Astrocyte (in vitro differentiated cells and primary cell): Measurements from ENCODE around the gene FANCD2. TPM values are rescaled to one million over a fixed set of nuclear protein-coding genes. Genes with fewer than 3 reads are reported as not detected.

Source experiments
- DNase-seq: peaks from one replicate; pipeline ENCODE4 v3.0.0-alpha.2; 2010; ENCODE audit warnings: low read depth
- FAIRE-seq: peaks from 2 replicates; lab custom pipeline; 2011; peaks lifted over from hg19 to GRCh38; lab: Jason Lieb, UNC
- H2AFZ ChIP-seq: 2 replicates; pipeline ENCODE4 v1.6.0; 2012; ENCODE audit warnings: low read depth, low read length, inconsistent platforms
- H3K27ac ChIP-seq: 2 replicates; pipeline ENCODE4 v1.5.1; 2011; ENCODE audit warnings: low read depth, low read length, inconsistent platforms
- H3K27me3 ChIP-seq: 2 replicates; pipeline ENCODE4 v1.6.0; 2011; ENCODE audit warnings: low read length, inconsistent platforms; ENCODE audit not compliant: insufficient read depth
- H3K36me3 ChIP-seq: 2 replicates; pipeline ENCODE4 v1.5.1; 2011; ENCODE audit warnings: low read length, inconsistent platforms; ENCODE audit not compliant: insufficient read depth
- H3K4me1 ChIP-seq: 2 replicates; pipeline ENCODE4 v1.5.1; 2011; ENCODE audit warnings: low read length, inconsistent platforms; ENCODE audit not compliant: insufficient read depth
- H3K4me2 ChIP-seq: 2 replicates; pipeline ENCODE4 v1.6.0; 2012; ENCODE audit warnings: low read length, inconsistent platforms
- H3K4me3 ChIP-seq: 2 replicates; pipeline ENCODE4 v1.5.1; 2011; ENCODE audit warnings: low read depth, mild to moderate bottlenecking, low read length, inconsistent platforms; ENCODE audit not compliant: insufficient read depth
- H3K79me2 ChIP-seq: 2 replicates; pipeline ENCODE4 v1.6.0; 2012; ENCODE audit warnings: mild to moderate bottlenecking, low read length, inconsistent platforms; ENCODE audit not compliant: insufficient read depth
- H3K9ac ChIP-seq: 2 replicates; pipeline ENCODE4 v1.6.0; 2012; ENCODE audit warnings: mild to moderate bottlenecking, low read length, inconsistent platforms
- H3K9me3 ChIP-seq: 2 replicates; pipeline ENCODE4 v1.5.1; 2012; ENCODE audit warnings: low read depth, mild to moderate bottlenecking, low read length, inconsistent platforms; ENCODE audit not compliant: insufficient read depth
- H4K20me1 ChIP-seq: 2 replicates; pipeline ENCODE4 v1.6.0; 2012; ENCODE audit warnings: low read length, inconsistent platforms; ENCODE audit not compliant: insufficient read depth
- H3K27ac Mint-ChIP-seq: one replicate; pipeline ENCODE4 v1.8.0; 2021; ENCODE audit warnings: mild to moderate bottlenecking, mixed read lengths; ENCODE audit not compliant: unreplicated experiment
- H3K27me3 Mint-ChIP-seq: one replicate; pipeline ENCODE4 v1.8.0; 2021; ENCODE audit warnings: low read depth, mixed read lengths; ENCODE audit not compliant: unreplicated experiment
- H3K36me3 Mint-ChIP-seq: one replicate; pipeline ENCODE4 v1.8.0; 2021; ENCODE audit warnings: low read depth, mixed read lengths; ENCODE audit not compliant: unreplicated experiment
- H3K4me1 Mint-ChIP-seq: one replicate; pipeline ENCODE4 v1.8.0; 2021; ENCODE audit warnings: low read depth, mixed read lengths; ENCODE audit not compliant: unreplicated experiment
- H3K4me3 Mint-ChIP-seq: one replicate; pipeline ENCODE4 v1.8.0; 2021; ENCODE audit warnings: mild to moderate bottlenecking, moderate library complexity, mixed read lengths; ENCODE audit not compliant: unreplicated experiment
- H3K9me3 Mint-ChIP-seq: one replicate; pipeline ENCODE4 v1.8.0; 2021; ENCODE audit warnings: mild to moderate bottlenecking, mixed read lengths; ENCODE audit not compliant: unreplicated experiment
- EZH2 ChIP-seq: IDR thresholded peaks from 2 replicates; pipeline ENCODE4 v1.6.1; 2012; ENCODE audit warnings: mild to moderate bottlenecking, low read length, inconsistent platforms; ENCODE audit not compliant: insufficient read depth
- total RNA-seq: library from RNA; stranded (reverse); gene quantifications from 2 replicates; pipeline ENCODE4 v1.2.1, GENCODE V29; 2021
- TF ChIP-seq, protein P1 (sequence below): IDR thresholded peaks from 2 replicates; pipeline ENCODE4 v1.5.1; 2011; ENCODE audit warnings: low read depth, mild to moderate bottlenecking, inconsistent platforms, low read length, moderate library complexity; ENCODE audit not compliant: insufficient read depth

FANCD2 gene
- total RNA-seq, 1 donor from 2014 or later: 3.7 TPM

DNA sequence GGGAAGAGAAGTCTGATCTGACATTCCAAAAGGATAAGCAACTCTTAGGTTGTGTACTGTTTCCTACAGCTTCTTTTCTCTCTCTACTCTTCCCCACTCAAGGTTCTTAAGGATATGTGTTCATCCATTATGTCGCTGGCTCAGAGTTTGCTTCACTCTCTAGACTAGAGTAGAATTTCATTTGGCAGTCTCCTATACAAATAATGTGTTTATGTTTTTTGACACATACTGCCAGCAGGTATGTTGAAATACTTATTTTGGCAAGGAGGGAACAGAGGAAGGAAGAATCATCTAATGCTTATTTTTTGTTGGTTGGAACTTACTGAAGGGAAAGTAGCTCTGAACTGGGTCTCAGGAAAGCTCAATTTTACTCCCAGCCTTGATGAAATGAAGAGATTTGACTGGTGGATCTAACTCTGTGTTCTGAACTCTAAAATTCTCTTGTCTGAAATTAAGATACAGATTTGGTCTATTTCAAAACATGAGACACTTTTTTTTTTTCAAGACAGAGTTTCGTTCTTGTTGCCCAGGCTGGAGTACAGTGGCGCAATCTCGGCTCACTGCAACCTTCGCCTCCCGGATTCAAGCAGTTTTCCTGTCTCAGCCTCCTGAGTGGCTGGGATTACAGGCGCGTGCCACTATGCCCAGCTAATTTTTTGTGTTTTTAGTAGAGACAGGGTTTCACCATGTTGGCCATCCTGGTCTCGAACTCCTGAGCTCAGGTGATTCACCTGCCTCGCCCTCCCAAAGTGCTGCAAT, 32.0 kb upstream of the FANCD2 start:
- Histone ChIP-seq H3K4me2 (no peak overlapping the region), H3K27ac (no peak overlapping the region), H3K79me2 (peaks cover 4% of the 10 kb centered on the region), H4K20me1 (no peaks in the 10 kb centered on the region), H3K36me3 (peaks cover 3% of the 10 kb centered on the region), H3K9me3 (no peaks in the 10 kb centered on the region), H2AFZ (no peak overlapping the region), H3K9ac (no peak overlapping the region), H3K4me1 (no peaks in the 10 kb centered on the region), H3K4me3 (no peak overlapping the region), H3K27me3 (no peaks in the 10 kb centered on the region)
- Mint-ChIP-seq H3K27ac (no peak overlapping the region), H3K4me1 (no peaks in the 10 kb centered on the region), H3K36me3 (no peaks in the 10 kb centered on the region), H3K9me3 (no peaks in the 10 kb centered on the region), H3K4me3 (no peak overlapping the region), H3K27me3 (no peaks in the 10 kb centered on the region)
- DNase-seq (no peak), FAIRE-seq (no peak)
- TF ChIP-seq, protein P1, sequence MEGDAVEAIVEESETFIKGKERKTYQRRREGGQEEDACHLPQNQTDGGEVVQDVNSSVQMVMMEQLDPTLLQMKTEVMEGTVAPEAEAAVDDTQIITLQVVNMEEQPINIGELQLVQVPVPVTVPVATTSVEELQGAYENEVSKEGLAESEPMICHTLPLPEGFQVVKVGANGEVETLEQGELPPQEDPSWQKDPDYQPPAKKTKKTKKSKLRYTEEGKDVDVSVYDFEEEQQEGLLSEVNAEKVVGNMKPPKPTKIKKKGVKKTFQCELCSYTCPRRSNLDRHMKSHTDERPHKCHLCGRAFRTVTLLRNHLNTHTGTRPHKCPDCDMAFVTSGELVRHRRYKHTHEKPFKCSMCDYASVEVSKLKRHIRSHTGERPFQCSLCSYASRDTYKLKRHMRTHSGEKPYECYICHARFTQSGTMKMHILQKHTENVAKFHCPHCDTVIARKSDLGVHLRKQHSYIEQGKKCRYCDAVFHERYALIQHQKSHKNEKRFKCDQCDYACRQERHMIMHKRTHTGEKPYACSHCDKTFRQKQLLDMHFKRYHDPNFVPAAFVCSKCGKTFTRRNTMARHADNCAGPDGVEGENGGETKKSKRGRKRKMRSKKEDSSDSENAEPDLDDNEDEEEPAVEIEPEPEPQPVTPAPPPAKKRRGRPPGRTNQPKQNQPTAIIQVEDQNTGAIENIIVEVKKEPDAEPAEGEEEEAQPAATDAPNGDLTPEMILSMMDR: no peak
- no peak for TF ChIP-seq EZH2

DNA sequence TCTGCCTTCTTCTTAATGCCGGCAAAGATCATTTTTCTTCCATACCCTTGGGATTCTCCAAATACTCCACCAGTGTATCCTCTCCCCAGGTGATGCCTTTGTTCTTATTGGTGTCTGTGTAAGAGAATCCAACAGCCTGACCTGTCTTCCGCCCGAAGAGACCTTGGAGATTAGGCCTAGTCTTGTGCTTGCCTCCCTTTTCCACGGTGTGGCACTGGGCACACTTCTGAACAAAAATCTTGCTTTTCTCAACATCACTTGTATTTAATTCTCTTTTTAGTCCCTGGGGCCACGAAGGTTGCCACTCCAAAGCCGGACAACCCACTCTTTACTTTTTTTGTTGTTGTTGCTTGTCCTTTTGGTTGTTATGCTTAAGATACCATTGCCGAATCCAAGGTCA, 25.6 kb upstream of the FANCD2 start:
- Histone ChIP-seq H3K27ac (no peak overlapping the region), H3K9ac (no peak overlapping the region), H3K4me3 (no peak overlapping the region), H2AFZ (no peak overlapping the region), H4K20me1 (no peaks in the 10 kb centered on the region), H3K4me1 (no peaks in the 10 kb centered on the region), H3K27me3 (no peaks in the 10 kb centered on the region), H3K4me2 (no peak overlapping the region), H3K79me2 (no peaks in the 10 kb centered on the region), H3K36me3 (peaks cover 6% of the 10 kb centered on the region), H3K9me3 (no peaks in the 10 kb centered on the region)
- H3K4me3 Mint-ChIP-seq: no peak overlapping the region
- FAIRE-seq (no peak), DNase-seq (no peak)
- H3K27me3 Mint-ChIP-seq: no peaks in the 10 kb centered on the region
- no peak overlapping the region for H3K27ac Mint-ChIP-seq
- TF ChIP-seq EZH2: no peak
- TF ChIP-seq, protein P1: no peak
- no peaks in the 10 kb centered on the region for H3K9me3 Mint-ChIP-seq
- H3K36me3 Mint-ChIP-seq: peaks cover 6% of the 10 kb centered on the region
- H3K4me1 Mint-ChIP-seq: no peaks in the 10 kb centered on the region

DNA sequence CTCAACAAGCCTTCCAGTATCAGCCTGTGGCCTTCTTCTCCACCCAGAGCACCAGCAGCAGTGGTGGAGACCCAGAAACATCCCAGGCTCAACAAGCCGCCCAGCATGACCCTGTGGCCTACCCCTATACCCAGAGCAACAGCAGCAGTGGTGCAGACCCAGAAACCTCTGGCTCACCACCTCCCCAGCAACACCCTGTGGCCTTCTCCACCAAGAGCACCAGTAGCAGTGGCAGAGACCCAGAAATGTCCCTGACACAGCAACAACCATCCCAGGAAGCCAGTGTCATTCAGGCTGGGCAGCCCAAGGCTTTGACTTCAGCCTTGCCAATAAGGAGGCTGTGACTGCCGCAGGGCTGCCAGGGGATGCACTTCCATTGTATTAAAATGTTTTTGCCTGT, 23.3 kb upstream of the FANCD2 start:
- Histone ChIP-seq H3K4me1 (no peaks in the 10 kb centered on the region), H4K20me1 (no peaks in the 10 kb centered on the region), H3K79me2 (no peaks in the 10 kb centered on the region), H3K27ac (no peak overlapping the region), H3K36me3 (peaks cover 6% of the 10 kb centered on the region), H3K4me2 (no peak overlapping the region), H3K9me3 (no peaks in the 10 kb centered on the region), H3K9ac (no peak overlapping the region), H3K27me3 (no peaks in the 10 kb centered on the region), H3K4me3 (no peak overlapping the region), H2AFZ (no peak overlapping the region)
- no peaks in the 10 kb centered on the region for H3K4me1 Mint-ChIP-seq
- FAIRE-seq (no peak), DNase-seq (no peak)
- H3K36me3 Mint-ChIP-seq: peaks cover 6% of the 10 kb centered on the region
- H3K9me3 Mint-ChIP-seq: no peaks in the 10 kb centered on the region
- no peak overlapping the region for H3K4me3 Mint-ChIP-seq
- peaks cover 9% of the 10 kb centered on the region for H3K27me3 Mint-ChIP-seq
- TF ChIP-seq, protein P1: no peak
- TF ChIP-seq EZH2: no peak
- no peak overlapping the region for H3K27ac Mint-ChIP-seq
